Measurements from ENCODE around the gene FOXI3. TPM values are rescaled to one million over a fixed set of nuclear protein-coding genes. Genes with fewer than 3 reads are reported as not detected.
"Not testable (repeated sequence)": the region's sequence is repeated elsewhere in the genome, so short reads cannot be mapped to it uniquely, and the experiment has no call there.

The FOXI3 gene
- total and polyA plus RNA-seq, 12 donors: not detected

DNA sequence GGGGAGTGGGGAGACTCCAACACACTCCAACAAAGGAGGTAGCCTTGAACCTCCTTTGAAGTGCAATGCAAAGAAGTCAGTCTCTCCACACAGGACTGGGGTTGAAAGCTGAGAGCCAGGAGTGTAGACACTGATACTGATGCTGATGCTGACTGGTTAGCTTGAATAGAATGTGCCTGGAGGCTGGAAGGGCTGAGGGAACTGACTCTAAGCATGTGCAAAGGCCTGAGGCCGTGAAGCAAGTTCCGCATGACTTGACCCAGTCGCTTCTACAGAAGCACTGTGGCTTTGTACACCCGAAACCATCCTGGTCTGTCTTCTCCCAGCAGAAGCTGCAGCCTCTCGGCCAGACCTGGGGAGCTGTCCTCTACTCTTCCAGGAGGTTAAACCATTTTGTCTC is 10.4 kb downstream of the FOXI3 start:
- Histone ChIP-seq H3K27me3 (peaks cover 10% of the 10 kb centered on the region), H3K27ac (no peak overlapping the region), H3K4me3 (no peak overlapping the region), H3K9me3 (replicated peaks in 1 of 3) (no peaks in the 10 kb centered on the region), H3K4me1 (replicated peaks in 1 of 2) (no peaks in the 10 kb centered on the region), H3K36me3 (replicated peaks in 1 of 2) (no peaks in the 10 kb centered on the region)
- 84 to 94% (median 85%) methylated on average over 5 of the region's 5 CpGs; no CpG with 5 or more reads in 1 of the 4 donors for WGBS, 4 donors
- intact Hi-C loops (cut with DNase I): no loop called here
- no peak for DNase-seq
- TF ChIP-seq, protein P1, sequence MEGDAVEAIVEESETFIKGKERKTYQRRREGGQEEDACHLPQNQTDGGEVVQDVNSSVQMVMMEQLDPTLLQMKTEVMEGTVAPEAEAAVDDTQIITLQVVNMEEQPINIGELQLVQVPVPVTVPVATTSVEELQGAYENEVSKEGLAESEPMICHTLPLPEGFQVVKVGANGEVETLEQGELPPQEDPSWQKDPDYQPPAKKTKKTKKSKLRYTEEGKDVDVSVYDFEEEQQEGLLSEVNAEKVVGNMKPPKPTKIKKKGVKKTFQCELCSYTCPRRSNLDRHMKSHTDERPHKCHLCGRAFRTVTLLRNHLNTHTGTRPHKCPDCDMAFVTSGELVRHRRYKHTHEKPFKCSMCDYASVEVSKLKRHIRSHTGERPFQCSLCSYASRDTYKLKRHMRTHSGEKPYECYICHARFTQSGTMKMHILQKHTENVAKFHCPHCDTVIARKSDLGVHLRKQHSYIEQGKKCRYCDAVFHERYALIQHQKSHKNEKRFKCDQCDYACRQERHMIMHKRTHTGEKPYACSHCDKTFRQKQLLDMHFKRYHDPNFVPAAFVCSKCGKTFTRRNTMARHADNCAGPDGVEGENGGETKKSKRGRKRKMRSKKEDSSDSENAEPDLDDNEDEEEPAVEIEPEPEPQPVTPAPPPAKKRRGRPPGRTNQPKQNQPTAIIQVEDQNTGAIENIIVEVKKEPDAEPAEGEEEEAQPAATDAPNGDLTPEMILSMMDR (IDR thresholded peaks at IDR 0.05): no peak
- no peak for TF ChIP-seq POLR2A (IDR thresholded peaks at IDR 0.05)

DNA sequence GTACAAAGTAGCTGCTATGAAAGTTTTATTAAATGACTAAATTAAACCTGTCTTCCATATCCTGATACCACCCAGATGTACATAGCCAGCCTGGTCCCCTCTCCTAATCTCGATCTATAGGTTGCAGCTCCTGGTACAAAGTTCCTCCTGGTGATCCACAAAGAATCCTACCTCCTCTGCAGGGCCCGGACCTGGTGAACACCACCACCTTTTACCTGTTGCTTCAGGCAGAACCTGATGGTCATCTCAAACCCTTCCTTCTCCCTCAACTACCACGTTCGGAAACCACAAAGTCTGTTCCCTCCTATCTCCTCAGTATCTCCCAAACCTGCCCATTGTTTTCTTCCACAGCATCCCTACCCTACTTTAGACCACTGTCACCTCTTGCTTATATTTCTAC is 15.5 kb downstream of the FOXI3 start:
- intact Hi-C loops (cut with DNase I): no loop called here
- WGBS, 4 donors: 71 to 76% (median 73%) methylated on average over 4 of the region's 4 CpGs
- Histone ChIP-seq H3K9me3 (replicated peaks in 1 of 3) (no peaks in the 10 kb centered on the region), H3K4me3 (no peak overlapping the region), H3K4me1 (replicated peaks in 1 of 2) (no peaks in the 10 kb centered on the region), H3K27me3 (peaks cover 4% of the 10 kb centered on the region), H3K36me3 (replicated peaks in 1 of 2) (no peaks in the 10 kb centered on the region), H3K27ac (no peak overlapping the region)
- DNase-seq: no peak
- TF ChIP-seq POLR2A (IDR thresholded peaks at IDR 0.05): no peak
- TF ChIP-seq, protein P1 (IDR thresholded peaks at IDR 0.05): no peak

DNA sequence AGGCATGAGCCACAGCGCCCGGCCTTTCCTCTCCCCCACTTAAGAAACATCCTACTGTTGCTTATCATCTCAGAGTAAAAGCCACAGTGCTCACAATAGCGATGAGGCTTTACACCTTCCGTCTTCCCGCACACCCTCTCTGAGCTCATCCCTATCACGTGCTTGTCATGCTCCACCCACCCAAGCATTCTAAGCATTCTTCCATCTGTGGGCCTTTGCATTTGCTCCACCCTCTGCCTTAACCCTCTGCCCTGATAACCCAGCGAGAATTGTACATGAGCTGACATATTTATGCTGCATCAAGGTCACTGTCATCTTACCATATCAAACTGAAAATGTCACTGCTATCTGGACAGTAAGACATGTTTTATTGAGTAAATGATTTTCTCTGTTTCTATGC is 22.6 kb downstream of the FOXI3 start:
- intact Hi-C loops (cut with DNase I): no loop called here
- no peaks in the 10 kb centered on the region for H3K36me3 ChIP-seq (replicated peaks in 1 of 2)
- no peaks in the 10 kb centered on the region for H3K9me3 ChIP-seq (replicated peaks in 1 of 3)
- H3K27me3 ChIP-seq: no peaks in the 10 kb centered on the region
- H3K4me3 ChIP-seq: no peak overlapping the region
- no peak overlapping the region for H3K27ac ChIP-seq
- no peak for TF ChIP-seq POLR2A (IDR thresholded peaks at IDR 0.05)
- TF ChIP-seq, protein P1 (IDR thresholded peaks at IDR 0.05): no peak
- 77 to 82% (median 81%) methylated on average over 7 of the region's 7 CpGs for WGBS, 4 donors
- no peaks in the 10 kb centered on the region for H3K4me1 ChIP-seq (replicated peaks in 1 of 2)
- DNase-seq: no peak

DNA sequence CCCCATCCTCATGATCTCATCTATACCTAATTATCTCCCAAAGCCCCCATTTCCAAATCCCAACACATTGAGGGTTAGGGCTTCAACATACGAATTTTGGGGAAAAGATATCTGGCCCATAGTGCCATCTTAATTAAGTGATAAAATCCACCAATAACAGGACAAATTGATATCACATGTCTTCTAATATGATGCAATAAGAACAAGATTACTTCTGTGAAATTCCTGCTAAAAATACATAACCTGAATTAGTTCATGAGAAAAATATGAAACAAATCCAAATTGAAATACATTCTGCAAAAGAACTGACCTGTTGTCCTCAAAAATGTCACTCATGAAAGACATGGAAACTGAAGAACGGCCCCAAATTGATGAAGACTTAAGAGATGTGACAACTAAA is 28.8 kb downstream of the FOXI3 start:
- Histone ChIP-seq H3K4me3 (no peak overlapping the region), H3K27ac (no peak overlapping the region), H3K36me3 (replicated peaks in 1 of 2) (no peaks in the 10 kb centered on the region), H3K4me1 (replicated peaks in 1 of 2) (no peaks in the 10 kb centered on the region), H3K9me3 (replicated peaks in 1 of 3) (no peaks in the 10 kb centered on the region), H3K27me3 (no peaks in the 10 kb centered on the region)
- no peak for DNase-seq
- TF ChIP-seq, protein P1 (IDR thresholded peaks at IDR 0.05): no peak
- no peak for TF ChIP-seq POLR2A (IDR thresholded peaks at IDR 0.05)
- WGBS, 4 donors: 54 to 74% (median 64%) methylated on average over 2 of the region's 2 CpGs
- intact Hi-C loops (cut with DNase I): no loop called here

DNA sequence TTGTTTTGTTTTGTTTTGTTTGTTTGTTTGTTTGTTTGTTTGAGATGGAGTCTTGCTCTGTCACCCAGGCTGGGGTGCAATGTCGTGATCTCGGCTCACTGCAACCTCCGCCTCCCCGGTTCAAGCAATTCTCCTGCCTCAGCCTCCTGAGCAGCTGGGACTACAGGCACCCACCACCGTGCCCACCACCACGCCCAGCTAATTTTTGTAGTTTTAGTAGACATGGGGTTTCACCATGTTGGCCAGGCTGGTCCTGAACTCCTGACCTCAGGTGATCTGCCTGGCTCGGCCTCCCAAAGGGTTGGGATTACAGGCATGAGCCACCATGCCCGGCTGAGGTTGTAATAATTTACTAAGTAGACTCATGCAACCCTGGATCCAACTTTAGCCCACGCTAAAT is 33.4 kb downstream of the FOXI3 start:
- intact Hi-C loops (cut with DNase I); DNase-seq; H3K36me3 ChIP-seq (replicated peaks in 1 of 2); H3K27me3 ChIP-seq; H3K9me3 ChIP-seq (replicated peaks in 1 of 3); H3K27ac ChIP-seq; H3K4me1 ChIP-seq (replicated peaks in 1 of 2); H3K4me3 ChIP-seq: not testable (repeated sequence)
- WGBS, 4 donors: 84 to 89% (median 88%) methylated on average over 9 of the region's 9 CpGs

All from adrenal gland (tissue), 12 donors.